PC-3 (cell line): Measurements from ENCODE around the gene AQP6. TPM values are rescaled to one million over a fixed set of nuclear protein-coding genes. Genes with fewer than 3 reads are reported as not detected.

Experiments used
- ATAC-seq: fragments of 200-7000 bp; cut with Tn5 transposase; 2 replicates; pipeline ENCODE4 v1.9.1; 2020; ENCODE audit warnings: mild to moderate bottlenecking, moderate library complexity
- BruUV-seq: library from RNA; stranded (reverse); fragments of 400-500 nt; replicated peaks from 2 replicates; lab custom pipeline; 2021; lab: Mats Ljungman, UMichigan
- CTCF ChIA-PET: fragments of 300-600 bp; sonication (Branson Sonifier 250); formaldehyde crosslinking; loops from one replicate; lab custom pipeline; 2022; ENCODE audit warnings: antibody characterized with exemption; lab: Charles Lee
- POLR2A ChIA-PET: fragments of 300-600 bp; sonication (Branson Sonifier 250); formaldehyde crosslinking; loops from one replicate; lab custom pipeline; 2022; ENCODE audit warnings: antibody characterized with exemption; ENCODE audit not compliant: unreplicated experiment; lab: Charles Lee
- DNase-seq: peaks from one replicate; pipeline ENCODE4 v3.0.0-alpha.2; 2015
- H2AFZ ChIP-seq: fragments of 300-600 bp; sonication (generic); 2 replicates; pipeline ENCODE4 v1.6.0; 2016; ENCODE audit warnings: antibody characterized with exemption, low read length
- H3F3A ChIP-seq: fragments of 300-600 bp; sonication (generic); one replicate; pipeline ENCODE4 v1.6.0; 2017; ENCODE audit warnings: antibody characterized with exemption, low read length, control low read depth, mild to moderate bottlenecking; ENCODE audit not compliant: unreplicated experiment
- H3K27ac ChIP-seq: fragments of 300-600 bp; sonication (generic); 2 replicates; pipeline ENCODE4 v1.5.1; 2016; ENCODE audit warnings: mild to moderate bottlenecking, low read length
- H3K27me3 ChIP-seq: fragments of 300-600 bp; sonication (generic); 2 replicates; pipeline ENCODE4 v1.6.1; 2016; ENCODE audit warnings: low read length, mixed read lengths
- H3K36me3 ChIP-seq: fragments of 300-600 bp; sonication (generic); 2 replicates; pipeline ENCODE4 v1.6.1; 2016; ENCODE audit warnings: low read depth, mixed run types, low read length, mixed read lengths
- H3K4me1 ChIP-seq: fragments of 300-600 bp; sonication (generic); 2 replicates; pipeline ENCODE4 v1.5.1; 2016; ENCODE audit warnings: low read length; ENCODE audit not compliant: insufficient read depth
- H3K4me2 ChIP-seq: fragments of 300-600 bp; sonication (generic); 2 replicates; pipeline ENCODE4 v1.6.0; 2016; ENCODE audit warnings: low read length
- H3K4me3 ChIP-seq: fragments of 300-600 bp; sonication (generic); 2 replicates; pipeline ENCODE4 v1.5.1; 2016; ENCODE audit warnings: mild to moderate bottlenecking, low read length, mixed read lengths
- H3K79me2 ChIP-seq: fragments of 300-600 bp; sonication (generic); 2 replicates; pipeline ENCODE4 v1.6.1; 2017; ENCODE audit warnings: low read length, mixed read lengths
- H3K9ac ChIP-seq: fragments of 300-600 bp; sonication (generic); 2 replicates; pipeline ENCODE4 v1.6.0; 2016; ENCODE audit warnings: mild to moderate bottlenecking, low read length
- H3K9me2 ChIP-seq: fragments of 300-600 bp; sonication (generic); replicated peaks from 2 replicates; pipeline ENCODE4 v1.6.1; 2016; ENCODE audit warnings: mixed run types, low read length, mixed read lengths
- H3K9me3 ChIP-seq: fragments of 300-600 bp; sonication (generic); 2 replicates; pipeline ENCODE4 v1.6.1; 2016; ENCODE audit warnings: low read length, mixed read lengths
- H4K20me1 ChIP-seq: fragments of 300-600 bp; sonication (generic); 2 replicates; pipeline ENCODE4 v1.6.1; 2016; ENCODE audit warnings: low read length, mixed read lengths
- CTCF ChIP-seq: fragments of 300-600 bp; sonication (generic); conservative IDR thresholded peaks from 2 replicates; pipeline ENCODE4 v1.5.1; 2017; ENCODE audit warnings: antibody characterized with exemption, low read depth, mild to moderate bottlenecking, low read length
- EZH2 ChIP-seq: fragments of 300-600 bp; sonication (generic); IDR thresholded peaks from one replicate; pipeline ENCODE4 v1.6.1; 2017; ENCODE audit warnings: antibody characterized with exemption, mild to moderate bottlenecking, low read length; ENCODE audit not compliant: unreplicated experiment
- EZH2phosphoT487 ChIP-seq: fragments of 300-600 bp; sonication (generic); IDR thresholded peaks from 2 replicates; pipeline ENCODE4 v1.6.1; 2018; ENCODE audit warnings: mild to moderate bottlenecking, antibody characterized with exemption, low read length, borderline replicate concordance
- intact Hi-C: fragments of 100-400 bp; cut with micrococcal nuclease; formaldehyde crosslinking; loops from 2 replicates; pipeline ENCODE4 v1.9.0; 2023
- total RNA-seq: library from RNA; depleted of rRNA; stranded (reverse); fragments of >200 nt; gene quantifications from 2 replicates; pipeline ENCODE4 v1.2.3, GENCODE V29; 2014

The AQP6 gene
- total RNA-seq, 1 experiment from 2014 or later: not detected

- Histone ChIP-seq H4K20me1 (no peaks in the 10 kb centered on the region), H2AFZ (no peak overlapping the region), H3K4me1 (no peaks in the 10 kb centered on the region), H3K36me3 (no peaks in the 10 kb centered on the region), H3K9me2 (no peaks in the 10 kb centered on the region), H3F3A (no peaks in the 10 kb centered on the region), H3K9me3 (no peaks in the 10 kb centered on the region), H3K9ac (no peak overlapping the region), H3K79me2 (no peaks in the 10 kb centered on the region), H3K27ac (no peak overlapping the region), H3K4me2 (no peak overlapping the region), H3K4me3 (no peak overlapping the region), H3K27me3 (no peaks in the 10 kb centered on the region)
- intact Hi-C loops: no loop called here
- CTCF ChIA-PET: no interaction called here
- no peak for TF ChIP-seq CTCF
- TF ChIP-seq EZH2phosphoT487: no peak
- TF ChIP-seq EZH2: no peak
- POLR2A ChIA-PET: no interaction called here
- BruUV-seq: no TSS peak
- ATAC-seq (no peak), DNase-seq (no peak)
Observed at GRCh38 chr12:49952391-49953055, 20.2 kb upstream of the AQP6 start.

GRCh38 chr12:49953151-49953550 is 19.6 kb upstream of the AQP6 start:
- Histone ChIP-seq H3K36me3 (no peaks in the 10 kb centered on the region), H2AFZ (no peak overlapping the region), H4K20me1 (no peaks in the 10 kb centered on the region), H3F3A (no peaks in the 10 kb centered on the region), H3K79me2 (no peaks in the 10 kb centered on the region), H3K4me2 (no peak overlapping the region), H3K27ac (no peak overlapping the region), H3K4me1 (no peaks in the 10 kb centered on the region), H3K9me2 (no peaks in the 10 kb centered on the region), H3K4me3 (no peak overlapping the region), H3K9me3 (no peaks in the 10 kb centered on the region), H3K27me3 (no peaks in the 10 kb centered on the region), H3K9ac (no peak overlapping the region)
- TF ChIP-seq EZH2 (no peak), EZH2phosphoT487 (no peak), CTCF (no peak)
- POLR2A ChIA-PET: no interaction called here
- intact Hi-C loops: no loop called here
- no peak for DNase-seq
- CTCF ChIA-PET: no interaction called here
- BruUV-seq: no TSS peak
- no peak for ATAC-seq

GRCh38 chr12:49953961-49954846 is 18.5 kb upstream of the AQP6 start:
- Histone ChIP-seq H2AFZ (no peak overlapping the region), H3K27me3 (no peaks in the 10 kb centered on the region), H3K79me2 (no peaks in the 10 kb centered on the region), H3K4me1 (no peaks in the 10 kb centered on the region), H3K9me3 (no peaks in the 10 kb centered on the region), H3K4me2 (no peak overlapping the region), H3K9me2 (no peaks in the 10 kb centered on the region), H3K4me3 (no peak overlapping the region), H3K9ac (no peak overlapping the region), H3F3A (no peaks in the 10 kb centered on the region), H3K36me3 (no peaks in the 10 kb centered on the region), H3K27ac (no peak overlapping the region), H4K20me1 (no peaks in the 10 kb centered on the region)
- ATAC-seq: no peak
- no peak for DNase-seq
- intact Hi-C loops: no loop called here
- ChIA-PET POLR2A (no interaction called here), CTCF (no interaction called here)
- TF ChIP-seq CTCF: no peak
- no peak for TF ChIP-seq EZH2
- TF ChIP-seq EZH2phosphoT487: no peak
- BruUV-seq: no TSS peak
